DLD1 (cell line): ENCODE results near the gene TOB2.
"Not testable (repeated sequence)": the region's sequence is repeated elsewhere in the genome, so short reads cannot be mapped to it uniquely, and the experiment has no call there.

Source experiments
- in situ Hi-C: cut with HindIII; loops from 2 replicates; pipeline ENCODE4 v1.10.0; 2017; ENCODE audit warnings: low sequenced_read_pairs

TOB2 gene

GRCh38 chr22:41429951-41430332 lies 16.7 kb downstream of the TOB2 start:
- in situ Hi-C loops: no loop called here

- in situ Hi-C loops: no loop called here
Measured at GRCh38 chr22:41429232-41429950, 17.2 kb downstream of the TOB2 start.

GRCh38 chr22:41425660-41426365 lies 20.8 kb downstream of the TOB2 start:
- in situ Hi-C loops: no loop called here

- in situ Hi-C loops: no loop called here
Measured at GRCh38 chr22:41418717-41419116, 27.9 kb downstream of the TOB2 start.

DNA sequence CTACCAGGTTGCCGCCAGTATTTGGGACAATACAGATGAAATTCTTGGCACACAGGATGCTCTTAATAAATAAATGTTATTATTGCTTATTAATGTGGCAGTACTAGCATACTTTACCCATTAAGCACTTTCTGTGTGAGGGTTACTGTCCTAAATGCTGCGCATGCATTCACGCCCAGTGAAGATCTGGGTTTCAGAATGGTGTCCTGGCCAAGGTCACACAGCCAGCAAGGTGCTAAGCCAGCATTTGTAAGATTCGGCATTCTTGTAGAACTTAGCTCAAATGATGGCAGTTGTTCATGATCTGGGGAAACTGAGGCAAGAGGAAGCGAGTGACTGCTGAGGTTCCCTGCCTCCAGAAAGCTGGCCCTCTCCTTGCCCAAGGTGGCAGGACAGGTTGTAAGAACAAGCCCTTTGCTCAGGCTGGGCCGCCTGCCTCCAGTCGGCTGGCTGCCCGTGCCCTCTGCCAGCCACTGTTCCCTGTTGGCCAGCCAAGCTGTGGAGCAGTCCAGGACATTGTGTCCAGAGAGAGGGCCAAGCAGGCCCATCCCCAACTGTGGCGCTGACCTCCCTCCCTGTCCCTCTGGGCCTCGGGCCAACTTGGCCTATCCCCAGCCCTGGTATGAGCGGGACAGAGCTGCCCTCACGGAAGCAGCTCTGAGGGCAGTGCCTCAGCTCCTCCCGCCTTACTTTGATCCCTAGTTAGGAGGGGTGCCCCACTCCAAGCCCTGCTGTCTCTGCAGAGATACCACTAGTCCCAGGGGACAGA lies 28.8 kb downstream of the TOB2 start:
- in situ Hi-C loops: no loop called here

GRCh38 chr22:41415554-41415953 lies 31.0 kb downstream of the TOB2 start:
- in situ Hi-C loops: no loop called here

DNA sequence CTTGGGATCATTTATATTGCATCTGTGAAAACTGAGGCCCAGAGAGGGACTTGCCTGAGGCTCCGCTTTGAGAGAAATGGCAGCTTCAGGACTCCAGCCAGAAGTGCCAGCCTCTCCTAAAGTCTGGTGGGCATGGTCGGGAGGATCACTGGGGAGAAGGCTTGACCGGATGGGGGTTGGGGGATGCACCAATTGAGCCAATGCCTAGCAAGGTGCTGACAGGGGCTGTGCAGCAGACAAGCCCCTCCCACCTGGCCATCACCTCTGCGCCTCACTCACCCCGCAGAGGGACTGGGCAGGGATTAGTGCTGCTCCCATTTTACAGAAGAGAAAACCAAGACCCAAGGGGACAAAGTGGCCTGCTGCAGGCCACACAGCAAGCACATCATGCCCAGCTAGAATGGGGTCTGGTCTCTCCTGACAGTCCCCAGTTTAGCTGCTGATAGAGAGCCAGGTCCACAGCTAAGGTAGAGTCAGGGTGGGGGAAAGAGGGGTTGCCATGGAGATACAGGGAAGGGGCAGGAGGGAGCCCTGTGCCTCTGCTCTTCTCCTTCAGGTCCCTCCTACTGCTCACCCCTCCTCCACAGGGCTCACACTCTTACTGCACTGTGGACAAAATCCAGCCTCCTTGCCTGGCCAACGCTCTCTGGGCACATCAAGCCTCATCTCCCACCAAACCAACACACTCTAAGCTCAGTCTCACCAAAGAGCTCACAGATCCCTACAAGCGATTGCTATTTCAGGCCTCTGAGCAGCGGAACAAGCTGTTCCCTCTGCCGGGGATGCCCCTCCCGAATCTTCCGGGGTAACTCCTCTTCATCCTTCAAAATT lies 35.4 kb downstream of the TOB2 start:
- in situ Hi-C loops: no loop called here

DNA sequence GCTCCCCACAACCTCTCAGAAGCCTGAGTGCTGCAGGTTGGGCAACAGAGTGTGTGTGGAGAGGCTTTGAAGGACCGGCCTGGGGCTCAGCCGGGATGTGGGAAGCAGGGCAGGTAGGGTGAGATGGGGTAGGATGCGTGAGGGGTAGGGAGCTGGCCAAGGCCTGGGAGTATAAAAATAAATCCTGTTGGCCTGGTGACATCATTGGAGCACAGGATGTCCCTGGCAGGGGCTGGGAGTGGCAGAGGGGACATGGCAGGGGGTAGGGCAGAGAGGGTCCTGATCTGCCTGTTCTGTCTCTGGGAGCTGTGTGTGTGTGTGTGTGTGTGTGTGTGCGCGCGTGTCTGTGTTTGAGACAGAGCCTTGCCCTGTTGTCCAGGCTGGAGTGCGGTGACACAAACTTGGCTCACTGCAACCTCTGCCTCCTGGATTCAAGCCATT lies 36.3 kb downstream of the TOB2 start:
- in situ Hi-C loops: no loop called here

DNA sequence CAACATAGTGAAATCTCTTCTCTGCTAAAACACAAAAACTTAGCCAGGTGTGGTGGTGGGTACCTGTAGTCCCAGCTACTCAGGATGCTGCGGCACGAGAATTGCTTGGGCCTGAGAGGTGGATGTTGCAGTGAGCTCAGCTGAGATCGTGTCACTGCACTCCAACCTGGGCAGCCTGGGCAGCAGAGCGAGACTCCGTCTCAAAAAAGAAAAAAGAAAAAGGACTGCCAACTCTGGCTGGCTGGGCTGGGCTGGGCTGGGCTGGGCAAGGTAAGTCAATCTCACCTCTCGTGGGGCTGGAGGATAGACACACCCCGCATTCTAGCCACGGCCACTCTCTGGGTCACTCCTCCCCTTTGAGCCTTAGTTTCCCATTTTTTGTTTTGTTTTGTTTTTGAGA lies 37.9 kb downstream of the TOB2 start:
- in situ Hi-C loops: no loop called here

DNA sequence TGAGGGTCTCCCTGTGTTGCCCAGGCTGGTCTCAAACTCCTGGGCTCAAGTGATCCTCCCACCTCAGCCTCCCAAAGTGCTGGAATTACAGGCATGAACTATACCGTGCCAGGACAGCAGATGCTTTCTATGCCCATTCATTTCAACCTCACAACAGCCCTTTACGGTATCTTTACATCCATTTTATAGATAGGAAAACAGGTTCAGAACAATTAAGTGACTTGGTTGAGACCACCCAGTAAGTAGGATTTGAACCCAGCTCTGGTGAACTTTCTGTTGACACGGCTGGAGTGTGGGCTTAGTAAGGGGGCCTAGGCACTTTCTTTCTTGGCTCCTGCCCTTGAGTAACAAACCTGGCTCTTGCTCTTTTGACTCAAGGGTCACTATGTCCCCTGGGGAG lies 39.2 kb downstream of the TOB2 start:
- in situ Hi-C loops: no loop called here

DNA sequence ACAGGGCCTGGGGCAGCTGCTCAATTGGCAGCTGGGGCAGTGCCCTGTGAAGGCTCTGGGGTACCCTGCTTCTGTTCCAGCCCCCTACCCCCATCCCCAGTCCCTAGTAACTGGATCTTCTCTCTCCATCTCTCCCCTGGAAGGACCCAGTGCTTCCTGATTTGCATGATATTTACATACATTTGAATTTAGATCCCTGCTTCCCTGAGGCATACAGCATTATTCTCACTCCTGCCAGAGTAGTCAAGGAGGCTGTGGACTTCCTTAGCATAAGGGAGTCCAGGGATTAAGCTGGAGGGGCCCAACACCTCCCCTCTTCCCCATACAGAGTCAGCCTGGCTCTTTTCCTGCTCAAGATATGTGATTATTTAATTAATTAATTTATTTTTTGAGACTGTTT lies 40.2 kb downstream of the TOB2 start:
- in situ Hi-C loops: no loop called here

- in situ Hi-C loops: no loop called here
Measured at GRCh38 chr22:41405588-41405987, 41.0 kb downstream of the TOB2 start.

DNA sequence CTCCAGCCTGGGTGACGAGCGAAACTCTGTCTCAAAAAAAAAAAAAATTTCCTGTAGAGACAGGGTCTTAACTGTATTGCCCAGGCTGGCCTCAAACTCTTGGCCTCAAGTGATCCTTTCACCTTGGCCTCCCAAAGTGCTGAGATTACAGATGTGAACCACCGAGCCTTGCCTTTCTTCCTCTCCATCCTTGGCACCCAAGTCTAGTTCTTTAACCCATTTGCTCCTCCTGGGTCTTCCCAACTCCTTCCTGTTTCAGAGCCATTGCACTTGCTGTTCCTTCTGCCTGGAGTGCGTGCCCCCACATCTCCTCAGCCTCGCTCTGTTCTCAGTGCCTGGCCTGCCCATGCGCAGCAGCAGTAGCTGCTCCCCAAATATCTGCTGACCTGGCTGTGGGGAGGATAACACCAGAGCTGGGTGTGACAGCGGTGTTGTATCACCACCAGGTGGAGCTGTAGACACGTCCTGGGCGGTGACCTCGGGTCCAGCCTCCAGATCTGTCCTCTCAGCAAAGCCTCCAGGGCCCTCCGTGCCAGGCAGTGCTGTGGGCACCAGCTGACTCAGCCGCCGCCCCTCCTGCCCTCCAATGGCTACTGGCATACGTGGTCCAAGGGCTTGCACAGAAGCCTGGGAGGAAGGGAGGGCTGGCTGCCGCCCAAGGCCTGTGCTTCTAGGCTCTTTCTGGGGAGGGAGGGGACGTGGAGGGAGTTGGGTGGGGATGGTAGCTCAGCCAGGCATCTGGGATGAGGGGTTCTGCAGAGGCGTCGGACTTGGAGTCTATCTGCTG lies 42.9 kb downstream of the TOB2 start:
- in situ Hi-C loops: no loop called here

GRCh38 chr22:41402851-41403250 lies 43.8 kb downstream of the TOB2 start:
- in situ Hi-C loops: not testable (repeated sequence)

GRCh38 chr22:41401781-41402648 lies 44.6 kb downstream of the TOB2 start:
- in situ Hi-C loops: no loop called here

DNA sequence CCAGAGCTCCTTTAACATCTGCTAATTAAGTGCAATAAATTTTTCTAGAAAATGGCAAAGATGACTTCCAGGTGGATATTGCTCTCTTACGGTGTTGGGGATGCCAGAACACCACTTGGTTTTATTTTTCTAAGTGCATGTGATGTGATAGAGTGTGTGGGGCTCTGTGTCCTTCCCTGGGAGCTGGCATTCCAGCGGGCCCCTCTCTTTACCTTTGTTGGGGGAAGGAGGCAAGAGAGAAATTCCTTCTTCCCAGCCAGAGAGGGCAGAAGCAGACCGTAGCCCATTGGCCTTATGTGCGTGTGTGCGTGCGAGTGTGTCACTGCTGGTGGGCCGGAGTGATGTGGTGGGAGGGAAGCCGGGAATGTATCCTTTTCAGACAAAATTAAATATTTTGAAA lies 47.7 kb downstream of the TOB2 start:
- in situ Hi-C loops: no loop called here

GRCh38 chr22:41397143-41397811 lies 49.3 kb downstream of the TOB2 start:
- in situ Hi-C loops: no loop called here

GRCh38 chr22:41395531-41396240 lies 50.9 kb downstream of the TOB2 start:
- in situ Hi-C loops: no loop called here
